Measurements from ENCODE around the gene RNASE12. TPM values are rescaled to one million over a fixed set of nuclear protein-coding genes. Genes with fewer than 3 reads are reported as not detected.
A peak's percentile ranks its signal among the peaks of the same experiment; 100 is the strongest.

The RNASE12 gene
- total and polyA plus RNA-seq, 9 of the 15 experiments (the other 6 are each of a cell fraction or from before 2014, with no cell fraction given): 0.24 TPM; not detected in 8

GRCh38 chr14:20618271-20618749, 27.1 kb upstream of the RNASE12 start (continued):
- TF ChIP-seq MGA (IDR thresholded peaks at IDR 0.05) (no peak), KLF13 (tag; IDR thresholded peaks at IDR 0.05; ENCODE audit: borderline replicate concordance, low read depth) (no peak), ZFP36 (IDR thresholded peaks at IDR 0.05; ENCODE audit: low read depth, low read length, partially characterized antibody) (no peak), BHLHE40 (IDR thresholded peaks at IDR 0.05; ENCODE audit: low read length) (peak; percentile 93), ZNF586 (CRISPR knock-in tag; conservative IDR thresholded peaks at IDR 0.05) (no peak), HMG20B (CRISPR knock-in tag; IDR thresholded peaks at IDR 0.05) (no peak), RFX1 (IDR thresholded peaks at IDR 0.05) (peak; percentile 20; the same call in 1 of the 2 replicates), E2F3 (CRISPR knock-in tag; IDR thresholded peaks at IDR 0.05) (no peak), RBFOX2 (IDR thresholded peaks at IDR 0.05; ENCODE audit: low read depth, low read length) (no peak), CBX5 (IDR thresholded peaks at IDR 0.05; ENCODE audit: borderline replicate concordance, low read depth) (no peak), RCOR1 (IDR thresholded peaks at IDR 0.05; ENCODE audit: borderline replicate concordance in 1 of 2, low read depth in 2 of 2, low read length in 2 of 2) (no peak), HNRNPK (IDR thresholded peaks at IDR 0.05; ENCODE audit: low read depth, low read length, poor library complexity, severe bottlenecking) (no peak), ZBTB8A (IDR thresholded peaks at IDR 0.05; ENCODE audit: partially characterized antibody) (no peak), ZNF445 (CRISPR knock-in tag; IDR thresholded peaks at IDR 0.05; ENCODE audit: low read depth) (no peak)
- TF ChIP-seq, protein P1, sequence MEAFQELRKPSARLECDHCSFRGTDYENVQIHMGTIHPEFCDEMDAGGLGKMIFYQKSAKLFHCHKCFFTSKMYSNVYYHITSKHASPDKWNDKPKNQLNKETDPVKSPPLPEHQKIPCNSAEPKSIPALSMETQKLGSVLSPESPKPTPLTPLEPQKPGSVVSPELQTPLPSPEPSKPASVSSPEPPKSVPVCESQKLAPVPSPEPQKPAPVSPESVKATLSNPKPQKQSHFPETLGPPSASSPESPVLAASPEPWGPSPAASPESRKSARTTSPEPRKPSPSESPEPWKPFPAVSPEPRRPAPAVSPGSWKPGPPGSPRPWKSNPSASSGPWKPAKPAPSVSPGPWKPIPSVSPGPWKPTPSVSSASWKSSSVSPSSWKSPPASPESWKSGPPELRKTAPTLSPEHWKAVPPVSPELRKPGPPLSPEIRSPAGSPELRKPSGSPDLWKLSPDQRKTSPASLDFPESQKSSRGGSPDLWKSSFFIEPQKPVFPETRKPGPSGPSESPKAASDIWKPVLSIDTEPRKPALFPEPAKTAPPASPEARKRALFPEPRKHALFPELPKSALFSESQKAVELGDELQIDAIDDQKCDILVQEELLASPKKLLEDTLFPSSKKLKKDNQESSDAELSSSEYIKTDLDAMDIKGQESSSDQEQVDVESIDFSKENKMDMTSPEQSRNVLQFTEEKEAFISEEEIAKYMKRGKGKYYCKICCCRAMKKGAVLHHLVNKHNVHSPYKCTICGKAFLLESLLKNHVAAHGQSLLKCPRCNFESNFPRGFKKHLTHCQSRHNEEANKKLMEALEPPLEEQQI (IDR thresholded peaks at IDR 0.05): no peak

All from K562 (cell line).